Measurements from ENCODE around the gene BICRA.

DNA sequence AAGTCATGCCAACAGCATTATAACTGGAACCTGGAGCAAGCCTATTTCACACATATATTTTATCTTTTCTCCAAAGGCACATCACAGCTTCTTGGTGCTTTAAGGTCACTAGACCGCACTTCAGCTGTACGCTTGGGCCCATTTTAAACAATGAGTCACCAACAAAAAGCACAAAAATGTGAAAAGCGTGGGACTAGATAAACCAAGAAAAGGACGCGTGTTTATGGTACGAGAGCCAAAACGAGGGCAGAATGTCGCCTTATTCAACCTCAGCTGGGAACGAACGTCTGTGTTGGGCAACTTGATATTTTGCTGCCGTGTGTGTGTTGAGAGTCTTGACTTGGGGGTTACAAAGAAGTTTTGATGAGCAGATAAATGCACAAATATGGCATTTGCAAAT, 95.1 kb downstream of the BICRA start:
- TF ChIP-seq POLR2A (IDR thresholded peaks at IDR 0.05), result no peak
- TF ChIP-seq, protein P1, sequence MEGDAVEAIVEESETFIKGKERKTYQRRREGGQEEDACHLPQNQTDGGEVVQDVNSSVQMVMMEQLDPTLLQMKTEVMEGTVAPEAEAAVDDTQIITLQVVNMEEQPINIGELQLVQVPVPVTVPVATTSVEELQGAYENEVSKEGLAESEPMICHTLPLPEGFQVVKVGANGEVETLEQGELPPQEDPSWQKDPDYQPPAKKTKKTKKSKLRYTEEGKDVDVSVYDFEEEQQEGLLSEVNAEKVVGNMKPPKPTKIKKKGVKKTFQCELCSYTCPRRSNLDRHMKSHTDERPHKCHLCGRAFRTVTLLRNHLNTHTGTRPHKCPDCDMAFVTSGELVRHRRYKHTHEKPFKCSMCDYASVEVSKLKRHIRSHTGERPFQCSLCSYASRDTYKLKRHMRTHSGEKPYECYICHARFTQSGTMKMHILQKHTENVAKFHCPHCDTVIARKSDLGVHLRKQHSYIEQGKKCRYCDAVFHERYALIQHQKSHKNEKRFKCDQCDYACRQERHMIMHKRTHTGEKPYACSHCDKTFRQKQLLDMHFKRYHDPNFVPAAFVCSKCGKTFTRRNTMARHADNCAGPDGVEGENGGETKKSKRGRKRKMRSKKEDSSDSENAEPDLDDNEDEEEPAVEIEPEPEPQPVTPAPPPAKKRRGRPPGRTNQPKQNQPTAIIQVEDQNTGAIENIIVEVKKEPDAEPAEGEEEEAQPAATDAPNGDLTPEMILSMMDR (IDR thresholded peaks at IDR 0.05), result no peak

Measured in adrenal gland (tissue), 5 donors.